PFSK-1 (cell line): ENCODE data around the gene STMN1.

ENCODE experiments used
- FOXP2 ChIP-seq: optimal IDR thresholded peaks from 2 replicates; pipeline ENCODE3; 2011; ENCODE audit warnings: borderline replicate concordance, control low read depth, inconsistent platforms; ENCODE audit not compliant: insufficient read depth; ENCODE audit errors: extremely low read length, extremely low read depth
- POLR2AphosphoS5 ChIP-seq: IDR thresholded peaks from 2 replicates; pipeline ENCODE4 v1.6.1; 2012; ENCODE audit warnings: low read depth, mild to moderate bottlenecking, control low read depth, low read length, moderate library complexity
- SIN3A ChIP-seq: IDR thresholded peaks from 2 replicates; pipeline ENCODE4 v1.6.1; 2012; ENCODE audit warnings: mild to moderate bottlenecking, low read length, moderate library complexity, borderline replicate concordance; ENCODE audit not compliant: insufficient read depth
- TAF1 ChIP-seq: IDR thresholded peaks from 2 replicates; pipeline ENCODE4 v1.6.1; 2012; ENCODE audit warnings: low read length, control low read depth, borderline replicate concordance; ENCODE audit not compliant: insufficient read depth
- TF ChIP-seq, protein P1 (sequence below), 2 experiments: IDR thresholded peaks; 2 replicates each; pipeline versions ENCODE4 v1.6.1 to v1.8.0; 2011 to 2012; ENCODE audit warnings: low read depth in 2 of 2, low read length in 2 of 2, control low read depth in 1 of 2, inconsistent platforms in 1 of 2, mild to moderate bottlenecking in 1 of 2, moderate library complexity in 1 of 2; ENCODE audit not compliant: insufficient read depth in 1 of 2

The STMN1 gene

DNA sequence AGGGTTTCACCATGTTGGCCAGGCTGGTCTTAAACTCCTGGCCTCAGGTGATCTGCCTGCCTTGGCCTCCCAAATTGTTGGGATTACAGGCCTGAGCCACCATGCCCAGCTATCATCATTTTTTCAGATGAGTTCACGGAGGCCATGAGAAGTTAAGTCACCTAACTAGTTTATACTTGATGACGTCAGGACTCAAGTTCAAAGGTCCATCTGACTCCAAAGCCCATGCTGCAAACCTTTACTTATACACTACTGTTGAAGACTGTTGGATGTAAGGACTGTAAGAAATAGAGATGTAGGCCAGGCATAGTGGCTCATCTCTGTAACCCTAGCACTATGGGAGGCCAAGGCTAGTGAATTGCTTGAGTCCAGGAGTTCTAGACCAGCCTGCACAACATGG lies 40.8 kb upstream of the STMN1 start:
- TF ChIP-seq, protein P1, sequence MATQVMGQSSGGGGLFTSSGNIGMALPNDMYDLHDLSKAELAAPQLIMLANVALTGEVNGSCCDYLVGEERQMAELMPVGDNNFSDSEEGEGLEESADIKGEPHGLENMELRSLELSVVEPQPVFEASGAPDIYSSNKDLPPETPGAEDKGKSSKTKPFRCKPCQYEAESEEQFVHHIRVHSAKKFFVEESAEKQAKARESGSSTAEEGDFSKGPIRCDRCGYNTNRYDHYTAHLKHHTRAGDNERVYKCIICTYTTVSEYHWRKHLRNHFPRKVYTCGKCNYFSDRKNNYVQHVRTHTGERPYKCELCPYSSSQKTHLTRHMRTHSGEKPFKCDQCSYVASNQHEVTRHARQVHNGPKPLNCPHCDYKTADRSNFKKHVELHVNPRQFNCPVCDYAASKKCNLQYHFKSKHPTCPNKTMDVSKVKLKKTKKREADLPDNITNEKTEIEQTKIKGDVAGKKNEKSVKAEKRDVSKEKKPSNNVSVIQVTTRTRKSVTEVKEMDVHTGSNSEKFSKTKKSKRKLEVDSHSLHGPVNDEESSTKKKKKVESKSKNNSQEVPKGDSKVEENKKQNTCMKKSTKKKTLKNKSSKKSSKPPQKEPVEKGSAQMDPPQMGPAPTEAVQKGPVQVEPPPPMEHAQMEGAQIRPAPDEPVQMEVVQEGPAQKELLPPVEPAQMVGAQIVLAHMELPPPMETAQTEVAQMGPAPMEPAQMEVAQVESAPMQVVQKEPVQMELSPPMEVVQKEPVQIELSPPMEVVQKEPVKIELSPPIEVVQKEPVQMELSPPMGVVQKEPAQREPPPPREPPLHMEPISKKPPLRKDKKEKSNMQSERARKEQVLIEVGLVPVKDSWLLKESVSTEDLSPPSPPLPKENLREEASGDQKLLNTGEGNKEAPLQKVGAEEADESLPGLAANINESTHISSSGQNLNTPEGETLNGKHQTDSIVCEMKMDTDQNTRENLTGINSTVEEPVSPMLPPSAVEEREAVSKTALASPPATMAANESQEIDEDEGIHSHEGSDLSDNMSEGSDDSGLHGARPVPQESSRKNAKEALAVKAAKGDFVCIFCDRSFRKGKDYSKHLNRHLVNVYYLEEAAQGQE (IDR thresholded peaks at IDR 0.05; ENCODE audit: insufficient read depth in 1 of 2, low read depth in 2 of 2, low read length in 2 of 2) = no peak
- no peak for TF ChIP-seq POLR2AphosphoS5
- no peak for TF ChIP-seq FOXP2
- no peak for TF ChIP-seq SIN3A
- TF ChIP-seq TAF1 = no peak

DNA sequence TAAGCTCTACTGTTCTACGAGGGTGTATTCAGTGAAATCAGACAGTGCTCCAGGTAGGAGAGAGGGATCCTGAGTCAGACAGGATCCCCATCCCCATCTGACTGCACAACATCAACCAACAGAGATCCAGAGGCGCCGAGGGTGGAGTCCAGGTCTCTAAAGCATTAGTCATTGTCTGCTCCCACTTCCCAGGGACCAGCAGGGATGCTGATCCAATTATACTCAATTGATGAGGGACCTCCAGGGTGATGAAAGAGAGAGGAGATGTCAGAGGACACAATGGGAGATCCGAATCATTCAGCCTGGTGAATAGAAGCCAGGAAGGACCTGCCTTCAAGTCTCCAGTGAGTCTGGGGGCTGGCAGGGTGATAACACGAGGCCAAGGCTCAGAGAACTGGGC lies 39.5 kb upstream of the STMN1 start:
- TF ChIP-seq, protein P1 (IDR thresholded peaks at IDR 0.05; ENCODE audit: insufficient read depth in 1 of 2, low read depth in 2 of 2, low read length in 2 of 2) = no peak
- TF ChIP-seq SIN3A = no peak
- no peak for TF ChIP-seq POLR2AphosphoS5
- TF ChIP-seq TAF1 = no peak
- TF ChIP-seq FOXP2 = no peak

DNA sequence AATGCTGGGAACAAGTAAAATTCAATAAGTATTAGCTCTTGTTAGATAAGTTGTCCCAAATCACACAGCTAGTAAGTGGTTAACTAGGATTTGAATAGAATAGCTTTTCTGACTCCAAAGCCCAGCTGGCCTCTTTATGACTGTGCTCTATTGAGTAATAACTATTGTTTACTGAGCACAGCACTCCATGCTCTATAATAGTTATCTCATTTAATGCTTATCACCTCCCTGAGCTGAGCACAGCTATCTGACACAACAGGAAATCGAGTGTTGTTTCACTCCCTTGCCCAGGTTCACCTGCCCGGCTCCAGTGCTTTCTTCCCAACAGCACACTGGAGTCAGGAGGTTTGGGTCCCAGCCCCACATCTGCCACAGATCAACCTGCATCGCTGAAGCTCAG lies 38.8 kb upstream of the STMN1 start:
- TF ChIP-seq TAF1 (no peak), POLR2AphosphoS5 (no peak), SIN3A (no peak), FOXP2 (no peak)
- TF ChIP-seq, protein P1 (IDR thresholded peaks at IDR 0.05; ENCODE audit: insufficient read depth in 1 of 2, low read depth in 2 of 2, low read length in 2 of 2) = no peak

DNA sequence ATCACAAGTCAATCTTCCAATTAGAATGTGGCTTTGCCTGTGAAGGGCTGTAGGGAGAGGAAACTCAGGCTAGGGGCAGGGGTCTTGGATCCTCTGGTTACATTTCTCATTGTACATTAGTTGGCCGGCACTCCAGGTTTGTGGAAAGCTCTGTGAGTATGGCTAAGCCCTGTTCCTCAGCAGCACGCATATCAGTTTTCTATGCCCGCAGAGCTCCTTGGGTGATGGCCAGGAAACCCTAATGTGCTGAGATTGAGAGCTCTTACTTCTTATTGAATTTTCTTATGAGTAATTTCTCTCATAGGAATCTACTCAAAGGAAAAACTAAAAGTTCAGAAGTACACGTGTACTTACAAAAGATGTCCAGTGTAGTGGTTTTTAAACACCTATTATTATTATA lies 30.7 kb upstream of the STMN1 start:
- TF ChIP-seq TAF1 (no peak), POLR2AphosphoS5 (no peak), FOXP2 (no peak), SIN3A (no peak)
- TF ChIP-seq, protein P1 (IDR thresholded peaks at IDR 0.05; ENCODE audit: insufficient read depth in 1 of 2, low read depth in 2 of 2, low read length in 2 of 2) = no peak
